ENCODE data around the gene CFAP410.
A peak's percentile ranks its signal among the peaks of the same experiment; 100 is the strongest.

Gene CFAP410

GRCh38 chr21:44356160-44356559, 17.0 kb upstream of the CFAP410 start:
- TF ChIP-seq EP300 (IDR thresholded peaks at IDR 0.05; ENCODE audit: borderline replicate concordance) (no peak), ZBTB7A (IDR thresholded peaks at IDR 0.05; ENCODE audit: low read depth) (no peak), USF1 (IDR thresholded peaks at IDR 0.05) (no peak), TAF1 (IDR thresholded peaks at IDR 0.05; ENCODE audit: low read depth) (no peak), RAD21 (IDR thresholded peaks at IDR 0.05; ENCODE audit: low read depth) (no peak), EGR1 (IDR thresholded peaks at IDR 0.05) (no peak), FOXM1 (IDR thresholded peaks at IDR 0.05; ENCODE audit: borderline replicate concordance, low read depth) (no peak), MAX (IDR thresholded peaks at IDR 0.05) (no peak), CEBPB (IDR thresholded peaks at IDR 0.05) (no peak), NFIC (IDR thresholded peaks at IDR 0.05) (no peak), CREB1 (IDR thresholded peaks at IDR 0.05; ENCODE audit: low read depth) (no peak), YY1 (IDR thresholded peaks at IDR 0.05; ENCODE audit: low read depth) (no peak), TCF12 (IDR thresholded peaks at IDR 0.05; ENCODE audit: low read depth) (no peak), TEAD4 (IDR thresholded peaks at IDR 0.05) (no peak)

- no peak for TF ChIP-seq MAX (IDR thresholded peaks at IDR 0.05)
- TF ChIP-seq RAD21 (IDR thresholded peaks at IDR 0.05; ENCODE audit: low read depth): no peak
- no peak for TF ChIP-seq YY1 (IDR thresholded peaks at IDR 0.05; ENCODE audit: low read depth)
- no peak for TF ChIP-seq ZBTB7A (IDR thresholded peaks at IDR 0.05; ENCODE audit: low read depth)
- no peak for TF ChIP-seq NFIC (IDR thresholded peaks at IDR 0.05)
- no peak for TF ChIP-seq TCF12 (IDR thresholded peaks at IDR 0.05; ENCODE audit: low read depth)
- no peak for TF ChIP-seq EP300 (IDR thresholded peaks at IDR 0.05; ENCODE audit: borderline replicate concordance)
- no peak for TF ChIP-seq USF1 (IDR thresholded peaks at IDR 0.05)
- no peak for TF ChIP-seq FOXM1 (IDR thresholded peaks at IDR 0.05; ENCODE audit: borderline replicate concordance, low read depth)
- no peak for TF ChIP-seq CREB1 (IDR thresholded peaks at IDR 0.05; ENCODE audit: low read depth)
Measured at GRCh38 chr21:44354775-44355771, 15.9 kb upstream of the CFAP410 start.

- TF ChIP-seq EGR1 (IDR thresholded peaks at IDR 0.05) (no peak), EP300 (IDR thresholded peaks at IDR 0.05; ENCODE audit: borderline replicate concordance) (no peak), CREB1 (IDR thresholded peaks at IDR 0.05; ENCODE audit: low read depth) (no peak), YY1 (IDR thresholded peaks at IDR 0.05; ENCODE audit: low read depth) (no peak), ZBTB7A (IDR thresholded peaks at IDR 0.05; ENCODE audit: low read depth) (no peak), MAX (IDR thresholded peaks at IDR 0.05) (no peak), FOXM1 (IDR thresholded peaks at IDR 0.05; ENCODE audit: borderline replicate concordance, low read depth) (no peak), REST (IDR thresholded peaks at IDR 0.05; ENCODE audit: low read depth) (no peak), USF1 (IDR thresholded peaks at IDR 0.05) (no peak), TEAD4 (IDR thresholded peaks at IDR 0.05) (no peak), TCF12 (IDR thresholded peaks at IDR 0.05; ENCODE audit: low read depth) (no peak), CEBPB (IDR thresholded peaks at IDR 0.05) (no peak), RAD21 (IDR thresholded peaks at IDR 0.05; ENCODE audit: low read depth) (no peak), TAF1 (IDR thresholded peaks at IDR 0.05; ENCODE audit: low read depth) (no peak)
Measured at GRCh38 chr21:44354001-44354405, 14.8 kb upstream of the CFAP410 start.

- peak; percentile 45; the same call in 1 of the 2 replicates for TF ChIP-seq CEBPB (IDR thresholded peaks at IDR 0.05)
- no peak for TF ChIP-seq RAD21 (IDR thresholded peaks at IDR 0.05; ENCODE audit: low read depth)
Measured at GRCh38 chr21:44353191-44353970, 14.2 kb upstream of the CFAP410 start, which contains the start of gene TRPM2. TRPM2 (plus strand) TSS chr21:44353621; CDS start chr21:44353701, 80 bp downstream.

GRCh38 chr21:44352253-44352860, 13.2 kb upstream of the CFAP410 start:
- TF ChIP-seq ZBTB7A (IDR thresholded peaks at IDR 0.05; ENCODE audit: low read depth) (no peak), USF1 (IDR thresholded peaks at IDR 0.05) (no peak), MAX (IDR thresholded peaks at IDR 0.05) (no peak), CEBPB (IDR thresholded peaks at IDR 0.05) (no peak), YY1 (IDR thresholded peaks at IDR 0.05; ENCODE audit: low read depth) (no peak), CREB1 (IDR thresholded peaks at IDR 0.05; ENCODE audit: low read depth) (no peak), EP300 (IDR thresholded peaks at IDR 0.05; ENCODE audit: borderline replicate concordance) (no peak), FOXM1 (IDR thresholded peaks at IDR 0.05; ENCODE audit: borderline replicate concordance, low read depth) (no peak), RAD21 (IDR thresholded peaks at IDR 0.05; ENCODE audit: low read depth) (no peak), TEAD4 (IDR thresholded peaks at IDR 0.05) (no peak), REST (IDR thresholded peaks at IDR 0.05; ENCODE audit: low read depth) (no peak), TAF1 (IDR thresholded peaks at IDR 0.05; ENCODE audit: low read depth) (no peak), NFIC (IDR thresholded peaks at IDR 0.05) (no peak), TCF12 (IDR thresholded peaks at IDR 0.05; ENCODE audit: low read depth) (no peak), EGR1 (IDR thresholded peaks at IDR 0.05) (no peak)
